Loucy (cell line): ENCODE results near the gene MROH8.

Experiments
- H2AFZ ChIP-seq: fragments of 200-600 bp; sonication (generic); 2 replicates; pipeline ENCODE4 v1.6.0; 2016; ENCODE audit warnings: antibody characterized with exemption, mild to moderate bottlenecking, low read length, moderate library complexity
- H3F3A ChIP-seq: fragments of 200-600 bp; 2 replicates; pipeline ENCODE4 v1.6.0; 2016; ENCODE audit warnings: antibody characterized with exemption, low read depth, mild to moderate bottlenecking
- H3K27me3 ChIP-seq: fragments of 200-600 bp; sonication (generic); 2 replicates; pipeline ENCODE4 v1.6.1; 2014; ENCODE audit warnings: low read length, mild to moderate bottlenecking; ENCODE audit not compliant: insufficient read depth, poor library complexity, severe bottlenecking
- H3K36me3 ChIP-seq: fragments of 200-600 bp; sonication (generic); 2 replicates; pipeline ENCODE4 v1.6.1; 2016; ENCODE audit warnings: low read length; ENCODE audit not compliant: insufficient read depth
- H3K4me1 ChIP-seq: fragments of 200-600 bp; sonication (generic); 2 replicates; pipeline ENCODE4 v1.5.1; 2014; ENCODE audit warnings: low read length, mild to moderate bottlenecking; ENCODE audit not compliant: insufficient read depth, poor library complexity, severe bottlenecking
- H3K4me2 ChIP-seq: fragments of 200-600 bp; sonication (generic); 2 replicates; pipeline ENCODE4 v1.6.0; 2014; ENCODE audit warnings: antibody characterized with exemption, low read length, low read depth, mild to moderate bottlenecking; ENCODE audit not compliant: poor library complexity, severe bottlenecking
- H3K4me3 ChIP-seq: fragments of 200-600 bp; sonication (generic); 2 replicates; pipeline ENCODE4 v1.5.1; 2014; ENCODE audit warnings: low read length, mild to moderate bottlenecking, mixed read lengths; ENCODE audit not compliant: poor library complexity, severe bottlenecking
- H3K79me2 ChIP-seq: fragments of 200-600 bp; sonication (generic); 2 replicates; pipeline ENCODE4 v1.6.1; 2014; ENCODE audit warnings: low read length; ENCODE audit not compliant: insufficient read depth
- H3K9ac ChIP-seq: fragments of 200-600 bp; sonication (generic); 2 replicates; pipeline ENCODE4 v1.6.0; 2014; ENCODE audit warnings: mild to moderate bottlenecking, low read depth, low read length, moderate library complexity; ENCODE audit not compliant: poor library complexity, severe bottlenecking
- H3K9me2 ChIP-seq: fragments of 200-600 bp; sonication (generic); replicated peaks from 2 replicates; pipeline ENCODE4 v1.6.1; 2016; ENCODE audit warnings: low read depth, low read length, mixed read lengths
- H3K9me3 ChIP-seq: fragments of 200-600 bp; sonication (generic); 2 replicates; pipeline ENCODE4 v1.6.1; 2014; ENCODE audit warnings: mild to moderate bottlenecking, antibody characterized with exemption, low read length, low read depth; ENCODE audit not compliant: insufficient read depth
- H4K20me1 ChIP-seq: fragments of 200-600 bp; sonication (generic); 2 replicates; pipeline ENCODE4 v1.6.0; 2014; ENCODE audit warnings: antibody characterized with exemption, low read length, mild to moderate bottlenecking; ENCODE audit not compliant: insufficient read depth, poor library complexity, severe bottlenecking
- EZH2phosphoT487 ChIP-seq: fragments of 200-600 bp; IDR thresholded peaks from 2 replicates; pipeline ENCODE4 v1.6.1; 2018; ENCODE audit warnings: antibody characterized with exemption, mild to moderate bottlenecking, moderate library complexity, borderline replicate concordance
- TF ChIP-seq, protein P1 (sequence below): fragments of 200-600 bp; sonication (generic); conservative IDR thresholded peaks from 2 replicates; pipeline ENCODE4 v1.5.1; 2014; ENCODE audit warnings: mild to moderate bottlenecking, antibody characterized with exemption, low read length

MROH8 gene

DNA sequence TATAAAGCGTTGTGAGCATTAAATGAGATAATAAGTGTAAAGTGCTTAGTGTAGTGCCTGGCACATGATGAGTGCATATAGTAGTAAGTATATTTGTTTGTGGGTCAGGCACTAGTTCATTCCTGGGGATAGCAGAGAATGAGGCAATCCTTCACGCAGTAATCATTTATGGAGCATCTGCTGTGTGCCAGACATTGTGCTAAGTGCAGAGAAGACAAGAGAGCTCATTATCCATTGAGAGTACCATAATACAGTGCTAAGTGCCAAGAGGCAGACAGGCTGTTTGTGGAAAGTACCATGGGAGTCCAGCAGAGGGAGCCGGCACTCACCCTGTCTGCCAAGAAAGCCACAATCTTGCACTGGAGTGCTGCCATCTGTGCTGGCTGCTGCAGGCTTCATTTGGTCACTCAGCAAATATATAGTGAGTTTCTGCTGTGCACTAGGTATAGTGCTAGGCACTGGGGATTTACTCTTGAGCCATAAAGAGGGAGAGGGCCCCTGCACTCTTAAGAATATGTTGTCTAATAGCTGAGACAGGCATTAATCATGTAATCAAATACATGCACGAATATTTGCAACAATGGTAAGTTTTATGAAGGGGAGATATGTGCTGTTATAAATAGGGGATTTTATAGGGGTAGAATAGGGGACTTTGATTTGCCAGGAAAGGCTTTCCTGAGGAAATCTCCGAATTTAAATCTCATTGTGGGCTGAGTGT lies 12.9 kb upstream of the MROH8 start:
- Histone ChIP-seq H3K4me3 (peak overlapping the region; percentile 7), H2AFZ (no peak overlapping the region), H3F3A (peaks cover 6% of the 10 kb centered on the region; the same call in 1 of the 2 replicates), H3K27me3 (no peaks in the 10 kb centered on the region), H3K9me3 (no peaks in the 10 kb centered on the region), H3K4me2 (peak overlapping the region; percentile 75), H3K79me2 (peaks cover 89% of the 10 kb centered on the region), H3K9ac (peak overlapping the region; percentile 1), H3K9me2 (no peaks in the 10 kb centered on the region), H3K36me3 (peaks cover 52% of the 10 kb centered on the region; the same call in 1 of the 2 replicates), H4K20me1 (peaks cover 69% of the 10 kb centered on the region), H3K4me1 (peaks cover 45% of the 10 kb centered on the region)
- TF ChIP-seq EZH2phosphoT487, result no peak
- TF ChIP-seq, protein P1, sequence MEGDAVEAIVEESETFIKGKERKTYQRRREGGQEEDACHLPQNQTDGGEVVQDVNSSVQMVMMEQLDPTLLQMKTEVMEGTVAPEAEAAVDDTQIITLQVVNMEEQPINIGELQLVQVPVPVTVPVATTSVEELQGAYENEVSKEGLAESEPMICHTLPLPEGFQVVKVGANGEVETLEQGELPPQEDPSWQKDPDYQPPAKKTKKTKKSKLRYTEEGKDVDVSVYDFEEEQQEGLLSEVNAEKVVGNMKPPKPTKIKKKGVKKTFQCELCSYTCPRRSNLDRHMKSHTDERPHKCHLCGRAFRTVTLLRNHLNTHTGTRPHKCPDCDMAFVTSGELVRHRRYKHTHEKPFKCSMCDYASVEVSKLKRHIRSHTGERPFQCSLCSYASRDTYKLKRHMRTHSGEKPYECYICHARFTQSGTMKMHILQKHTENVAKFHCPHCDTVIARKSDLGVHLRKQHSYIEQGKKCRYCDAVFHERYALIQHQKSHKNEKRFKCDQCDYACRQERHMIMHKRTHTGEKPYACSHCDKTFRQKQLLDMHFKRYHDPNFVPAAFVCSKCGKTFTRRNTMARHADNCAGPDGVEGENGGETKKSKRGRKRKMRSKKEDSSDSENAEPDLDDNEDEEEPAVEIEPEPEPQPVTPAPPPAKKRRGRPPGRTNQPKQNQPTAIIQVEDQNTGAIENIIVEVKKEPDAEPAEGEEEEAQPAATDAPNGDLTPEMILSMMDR, result peak; percentile 92

DNA sequence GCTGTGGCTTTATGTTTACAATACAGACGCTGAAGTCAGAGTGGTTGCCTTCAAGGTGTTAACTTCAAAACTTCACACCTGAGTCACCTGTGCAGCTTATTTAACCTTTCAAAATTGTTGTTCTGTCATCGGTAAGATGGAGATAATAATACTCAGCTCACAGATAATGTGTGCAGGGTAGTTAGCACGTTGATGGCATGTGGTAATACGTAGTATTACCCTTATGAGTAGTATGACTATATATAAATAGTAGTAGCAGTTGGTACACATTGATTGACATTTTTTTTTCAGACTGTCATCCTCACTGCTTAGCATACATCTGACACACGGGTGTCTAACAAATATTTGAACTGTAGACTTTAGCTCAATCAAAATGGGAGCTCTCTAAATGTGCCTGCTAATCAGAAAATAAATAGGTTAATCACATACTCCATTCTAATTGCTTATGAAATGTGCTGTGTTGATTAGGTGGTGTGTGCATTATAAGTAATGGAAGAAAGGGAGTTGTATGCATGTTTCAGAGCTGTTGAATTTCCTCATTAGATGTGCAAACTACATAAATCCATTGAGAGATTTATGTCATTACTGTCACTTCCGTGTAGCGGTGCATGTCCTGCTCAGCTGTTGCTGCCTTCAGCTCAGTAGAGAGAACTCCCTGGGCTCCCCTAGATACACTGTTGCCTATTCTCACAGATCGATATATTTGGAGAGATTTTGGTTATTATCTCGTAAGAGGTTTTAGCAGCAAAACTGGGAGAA lies 11.2 kb upstream of the MROH8 start:
- H3K4me1 ChIP-seq, result peaks cover 52% of the 10 kb centered on the region
- TF ChIP-seq, protein P1, result no peak
- H3K4me2 ChIP-seq, result peak overlapping the region; percentile 36
- H2AFZ ChIP-seq, result no peak overlapping the region
- H3F3A ChIP-seq, result peaks cover 6% of the 10 kb centered on the region; the same call in 1 of the 2 replicates
- peak overlapping the region; percentile 19 for H3K4me3 ChIP-seq
- H3K27me3 ChIP-seq, result no peaks in the 10 kb centered on the region
- H3K9me3 ChIP-seq, result no peaks in the 10 kb centered on the region
- H3K9ac ChIP-seq, result peak overlapping the region; percentile 41
- H4K20me1 ChIP-seq, result peaks cover 69% of the 10 kb centered on the region
- H3K36me3 ChIP-seq, result peaks cover 55% of the 10 kb centered on the region
- peaks cover 87% of the 10 kb centered on the region for H3K79me2 ChIP-seq
- H3K9me2 ChIP-seq, result no peaks in the 10 kb centered on the region

DNA sequence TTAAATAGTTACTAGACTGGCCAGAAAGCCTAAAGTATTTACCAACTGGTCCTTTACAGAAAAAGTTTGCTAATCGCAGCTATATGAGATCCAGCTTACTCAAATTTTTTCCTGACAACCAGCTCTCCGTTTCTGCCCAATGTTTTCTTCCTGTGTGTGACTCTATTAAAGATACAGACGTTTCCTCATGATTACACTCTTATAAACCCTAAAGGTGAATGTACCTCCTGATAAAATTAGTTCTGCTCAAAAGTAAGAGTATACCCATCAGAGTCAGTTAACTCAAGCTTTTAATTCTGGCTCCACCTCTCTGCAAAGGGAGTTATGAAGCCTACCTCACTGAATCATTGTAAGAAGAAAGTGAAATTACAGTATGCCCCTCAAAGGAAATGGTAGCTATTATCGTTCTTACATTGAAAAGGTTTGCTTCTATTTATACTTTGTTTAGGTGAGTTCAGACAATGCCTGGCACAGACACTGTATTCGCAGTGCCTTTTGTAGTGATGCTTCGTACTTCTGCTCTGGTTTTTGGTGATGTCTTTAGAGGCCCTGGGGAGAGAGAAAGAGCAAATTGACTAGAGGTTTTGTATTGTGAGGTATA lies 10.2 kb upstream of the MROH8 start:
- Histone ChIP-seq H3K9ac (peak overlapping the region; percentile 41), H2AFZ (no peak overlapping the region), H3K4me1 (peaks cover 44% of the 10 kb centered on the region), H3K4me2 (peak overlapping the region; percentile 36), H3F3A (peaks cover 5% of the 10 kb centered on the region; the same call in 1 of the 2 replicates), H4K20me1 (peaks cover 62% of the 10 kb centered on the region), H3K4me3 (peak overlapping the region; percentile 19), H3K36me3 (peaks cover 64% of the 10 kb centered on the region), H3K9me3 (no peaks in the 10 kb centered on the region), H3K79me2 (peaks cover 89% of the 10 kb centered on the region), H3K27me3 (no peaks in the 10 kb centered on the region), H3K9me2 (no peaks in the 10 kb centered on the region)
- no peak for TF ChIP-seq EZH2phosphoT487
- TF ChIP-seq, protein P1, result no peak
